HG02588 (cell line): ENCODE measurements around the gene MUC3A.

Source experiments
- ATAC-seq: cut with Tn5 transposase; IDR thresholded peaks from one replicate; pipeline ENCODE4 v1.9.1; 2021; ENCODE audit warnings: mild to moderate bottlenecking, moderate library complexity; ENCODE audit not compliant: unreplicated experiment

The MUC3A gene

GRCh38 chr7:101015626-101016025, 66.3 kb downstream of the MUC3A start:
- no peak for ATAC-seq

DNA sequence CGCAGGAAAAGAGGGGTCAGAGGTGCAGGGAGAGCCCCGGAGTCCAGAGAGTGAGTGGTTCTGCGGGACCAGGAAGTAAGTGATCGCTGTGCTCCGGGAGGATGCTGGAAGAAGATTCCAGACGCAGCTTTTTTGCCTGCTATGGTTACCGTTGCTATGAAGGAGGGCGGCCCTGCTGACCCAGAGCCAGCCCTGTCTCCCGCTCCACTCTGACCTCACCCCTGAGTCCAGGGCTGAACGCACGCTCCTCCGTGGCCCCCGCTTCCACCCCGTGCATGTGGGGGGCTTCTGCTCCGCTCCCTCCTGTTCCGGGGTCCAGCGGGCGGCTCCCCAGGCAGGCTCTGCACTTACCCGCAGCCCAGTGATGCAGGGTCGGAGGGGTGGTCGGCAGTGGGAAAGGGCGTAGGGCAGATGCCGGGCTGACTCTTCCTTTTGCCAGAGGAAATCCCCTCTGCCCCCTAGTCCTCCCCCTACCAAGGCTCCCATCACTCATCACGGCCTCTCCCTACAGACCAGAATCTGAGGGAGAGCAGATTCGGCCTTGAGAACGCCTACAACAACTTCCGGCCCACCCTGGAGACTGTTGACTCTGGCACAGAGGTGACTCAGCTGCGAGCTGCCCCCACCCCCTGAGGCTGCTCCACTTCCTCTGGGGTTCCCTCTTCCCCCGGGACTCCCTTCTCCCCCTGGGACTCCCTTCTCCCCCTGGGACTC, 67.9 kb downstream of the MUC3A start:
- ATAC-seq = peak; percentile 73
